ENCODE data around the gene VKORC1.

Gene VKORC1

DNA sequence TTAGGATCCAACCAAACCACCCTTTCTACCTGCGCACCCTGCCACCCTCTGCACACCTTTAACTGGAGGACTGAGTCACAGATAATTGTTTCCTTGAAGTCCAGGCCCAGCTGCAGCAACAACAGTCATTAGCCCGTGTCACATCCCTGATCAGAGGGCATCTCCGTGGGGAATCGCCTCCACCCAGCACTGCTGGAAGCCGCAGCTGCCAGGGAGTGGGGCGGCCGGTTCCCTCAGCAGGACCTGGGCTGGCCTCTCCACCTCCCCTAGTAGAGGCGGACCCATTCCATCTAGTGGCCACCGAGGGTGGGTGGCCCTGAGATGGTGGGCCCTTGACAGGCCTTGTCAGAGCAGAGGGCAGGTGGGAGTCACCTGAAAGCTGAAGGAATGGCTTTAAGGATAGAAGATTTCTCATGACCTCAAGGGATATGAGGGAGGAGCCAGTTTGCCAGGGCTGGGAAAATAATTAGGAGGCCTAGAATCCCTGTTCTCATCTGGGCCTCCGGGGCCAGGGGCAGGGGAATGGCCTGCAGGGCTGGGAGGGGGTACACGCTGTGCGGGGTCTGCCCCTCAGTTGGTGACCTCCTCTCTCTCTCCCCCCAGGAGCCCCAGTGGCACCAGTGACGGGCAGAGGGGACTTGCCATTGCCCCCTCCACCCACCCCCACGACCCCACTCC, 12.1 kb downstream of the VKORC1 start:
- DNase-seq (ENCODE audit: low spot score), result no peak

DNA sequence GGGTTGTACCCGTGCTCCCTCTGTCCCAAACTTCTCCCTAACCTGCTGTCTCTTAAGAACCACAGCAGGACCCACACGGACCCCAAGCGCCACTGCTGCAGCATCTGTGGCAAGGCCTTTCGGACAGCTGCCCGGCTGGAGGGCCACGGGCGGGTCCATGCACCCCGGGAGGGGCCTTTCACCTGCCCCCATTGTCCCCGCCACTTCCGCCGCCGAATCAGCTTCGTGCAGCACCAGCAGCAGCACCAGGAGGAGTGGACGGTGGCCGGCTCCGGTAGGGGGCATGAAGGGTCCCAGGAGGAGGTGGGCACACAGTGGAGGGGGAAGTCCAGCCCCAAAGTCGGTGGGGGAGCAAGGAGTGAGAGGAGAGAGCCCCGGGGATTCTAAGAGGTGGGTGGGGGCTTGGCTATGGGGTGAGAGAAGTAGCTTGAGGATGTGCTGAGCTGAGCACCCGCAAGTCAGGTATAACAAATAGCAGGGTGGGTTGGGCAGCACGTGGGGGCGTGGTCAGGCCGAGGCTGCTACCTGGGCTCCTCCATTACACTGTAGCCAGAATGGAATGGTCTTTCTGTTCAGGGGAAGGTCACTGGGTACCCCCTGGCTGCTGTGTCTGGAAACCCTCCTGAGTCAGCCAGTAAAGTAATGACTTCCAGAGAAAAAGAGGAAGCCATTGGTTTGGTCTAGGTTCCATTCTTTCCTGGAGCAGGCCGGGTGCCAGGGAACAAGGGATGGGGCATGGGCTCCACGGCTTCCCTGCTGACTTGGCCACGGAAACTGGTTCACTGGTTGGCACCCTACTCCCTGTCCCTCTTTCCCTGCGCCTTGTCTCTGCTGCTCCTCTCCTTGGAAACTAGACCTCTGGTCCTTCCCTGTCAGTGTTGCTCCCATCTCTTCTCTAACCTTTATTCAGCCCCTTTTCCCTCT, 12.9 kb downstream of the VKORC1 start:
- DNase-seq (ENCODE audit: low spot score), result no peak

DNA sequence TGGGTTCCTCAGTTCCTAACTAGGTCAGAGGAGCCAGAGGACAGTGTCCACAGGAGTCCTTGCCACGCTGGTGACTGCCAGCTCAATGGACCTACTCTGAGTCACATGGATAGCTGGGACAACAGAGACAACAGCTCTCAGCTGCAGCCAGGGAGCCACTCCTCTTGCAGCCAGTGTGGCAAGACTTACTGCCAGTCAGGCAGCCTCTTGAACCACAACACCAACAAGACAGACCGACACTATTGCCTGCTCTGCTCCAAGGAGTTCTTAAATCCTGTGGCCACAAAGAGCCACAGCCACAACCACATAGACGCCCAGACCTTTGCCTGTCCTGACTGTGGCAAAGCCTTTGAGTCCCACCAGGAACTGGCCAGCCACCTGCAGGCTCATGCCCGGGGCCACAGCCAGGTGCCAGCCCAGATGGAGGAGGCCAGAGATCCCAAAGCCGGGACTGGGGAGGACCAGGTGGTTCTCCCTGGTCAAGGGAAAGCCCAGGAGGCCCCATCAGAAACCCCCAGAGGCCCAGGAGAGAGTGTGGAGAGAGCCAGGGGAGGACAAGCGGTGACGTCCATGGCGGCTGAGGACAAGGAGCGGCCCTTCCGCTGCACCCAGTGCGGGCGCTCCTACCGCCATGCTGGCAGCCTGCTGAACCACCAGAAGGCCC, 13.7 kb downstream of the VKORC1 start:
- no peak for DNase-seq (ENCODE audit: low spot score)

DNA sequence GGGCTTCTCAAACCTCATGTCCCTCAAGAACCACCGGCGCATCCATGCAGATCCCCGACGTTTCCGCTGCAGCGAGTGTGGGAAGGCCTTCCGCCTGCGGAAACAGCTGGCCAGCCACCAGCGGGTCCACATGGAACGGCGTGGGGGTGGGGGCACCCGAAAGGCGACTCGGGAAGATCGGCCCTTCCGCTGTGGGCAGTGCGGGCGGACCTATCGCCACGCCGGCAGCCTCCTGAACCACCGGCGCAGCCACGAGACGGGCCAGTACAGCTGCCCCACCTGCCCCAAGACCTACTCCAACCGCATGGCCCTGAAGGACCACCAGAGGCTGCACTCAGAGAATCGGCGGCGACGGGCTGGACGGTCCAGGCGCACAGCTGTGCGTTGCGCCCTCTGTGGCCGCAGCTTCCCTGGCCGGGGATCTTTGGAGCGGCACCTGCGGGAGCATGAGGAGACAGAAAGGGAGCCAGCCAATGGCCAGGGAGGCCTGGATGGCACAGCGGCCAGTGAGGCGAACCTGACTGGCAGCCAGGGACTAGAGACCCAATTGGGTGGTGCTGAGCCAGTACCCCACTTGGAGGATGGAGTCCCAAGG, 14.5 kb downstream of the VKORC1 start:
- DNase-seq (ENCODE audit: low spot score), result no peak

DNA sequence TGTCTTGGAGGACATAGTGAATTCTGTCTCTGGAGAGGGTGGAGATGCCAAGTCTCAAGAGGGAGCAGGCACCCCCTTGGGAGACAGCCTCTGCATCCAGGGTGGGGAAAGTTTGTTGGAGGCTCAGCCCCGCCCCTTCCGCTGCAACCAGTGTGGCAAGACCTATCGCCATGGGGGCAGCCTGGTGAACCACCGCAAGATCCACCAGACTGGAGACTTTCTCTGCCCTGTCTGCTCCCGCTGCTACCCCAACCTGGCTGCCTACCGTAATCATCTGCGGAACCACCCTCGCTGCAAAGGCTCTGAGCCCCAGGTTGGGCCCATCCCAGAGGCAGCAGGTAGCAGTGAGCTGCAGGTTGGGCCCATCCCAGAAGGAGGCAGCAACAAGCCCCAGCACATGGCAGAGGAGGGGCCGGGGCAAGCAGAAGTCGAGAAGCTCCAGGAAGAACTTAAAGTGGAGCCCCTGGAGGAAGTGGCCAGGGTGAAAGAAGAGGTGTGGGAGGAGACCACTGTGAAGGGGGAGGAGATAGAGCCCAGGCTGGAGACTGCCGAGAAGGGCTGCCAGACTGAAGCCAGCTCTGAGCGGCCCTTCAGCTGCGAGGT, 15.2 kb downstream of the VKORC1 start:
- no peak for DNase-seq (ENCODE audit: low spot score)

DNA sequence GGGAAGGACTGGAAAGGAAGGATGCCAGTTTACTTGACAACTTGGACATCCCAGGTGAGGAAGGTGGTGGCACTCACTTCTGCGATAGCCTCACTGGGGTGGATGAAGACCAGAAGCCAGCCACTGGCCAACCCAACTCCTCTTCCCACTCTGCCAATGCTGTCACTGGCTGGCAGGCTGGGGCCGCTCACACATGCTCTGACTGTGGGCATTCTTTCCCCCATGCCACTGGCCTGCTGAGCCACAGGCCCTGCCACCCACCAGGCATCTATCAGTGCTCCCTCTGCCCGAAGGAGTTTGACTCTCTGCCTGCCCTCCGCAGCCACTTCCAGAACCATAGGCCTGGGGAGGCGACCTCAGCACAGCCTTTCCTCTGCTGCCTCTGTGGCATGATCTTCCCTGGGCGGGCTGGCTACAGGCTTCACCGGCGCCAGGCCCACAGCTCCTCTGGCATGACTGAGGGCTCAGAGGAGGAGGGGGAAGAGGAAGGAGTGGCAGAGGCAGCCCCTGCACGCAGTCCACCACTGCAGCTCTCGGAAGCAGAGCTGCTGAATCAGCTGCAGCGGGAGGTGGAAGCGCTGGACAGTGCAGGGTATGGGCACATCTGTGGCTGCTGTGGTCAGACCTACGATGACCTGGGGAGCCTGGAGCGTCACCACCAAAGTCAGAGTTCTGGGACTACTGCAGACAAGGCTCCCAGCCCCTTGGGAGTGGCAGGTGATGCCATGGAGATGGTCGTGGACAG, 15.8 kb downstream of the VKORC1 start:
- DNase-seq (ENCODE audit: low spot score), result no peak

DNA sequence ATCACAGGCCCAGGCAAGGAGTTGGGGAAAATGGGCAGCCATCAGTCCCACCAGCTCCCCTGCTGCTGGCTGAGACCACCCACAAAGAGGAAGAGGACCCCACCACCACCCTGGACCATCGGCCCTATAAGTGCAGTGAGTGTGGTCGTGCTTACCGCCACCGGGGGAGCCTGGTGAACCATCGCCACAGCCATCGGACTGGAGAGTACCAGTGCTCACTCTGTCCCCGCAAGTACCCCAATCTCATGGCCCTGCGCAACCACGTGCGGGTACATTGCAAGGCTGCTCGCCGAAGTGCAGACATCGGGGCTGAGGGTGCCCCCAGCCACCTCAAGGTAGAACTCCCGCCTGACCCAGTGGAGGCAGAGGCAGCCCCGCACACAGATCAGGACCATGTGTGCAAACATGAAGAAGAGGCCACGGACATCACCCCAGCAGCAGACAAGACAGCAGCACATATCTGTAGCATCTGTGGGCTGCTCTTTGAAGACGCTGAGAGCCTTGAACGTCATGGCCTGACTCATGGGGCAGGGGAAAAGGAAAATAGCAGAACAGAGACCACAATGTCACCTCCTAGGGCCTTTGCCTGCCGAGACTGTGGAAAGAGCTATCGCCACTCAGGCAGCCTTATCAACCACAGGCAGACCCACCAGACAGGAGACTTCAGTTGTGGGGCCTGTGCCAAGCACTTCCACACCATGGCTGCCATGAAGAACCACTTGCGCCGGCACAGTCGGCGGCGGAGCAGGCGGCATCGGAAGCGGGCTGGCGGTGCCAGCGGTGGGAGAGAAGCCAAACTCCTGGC, 16.8 kb downstream of the VKORC1 start:
- DNase-seq (ENCODE audit: low spot score), result no peak

DNA sequence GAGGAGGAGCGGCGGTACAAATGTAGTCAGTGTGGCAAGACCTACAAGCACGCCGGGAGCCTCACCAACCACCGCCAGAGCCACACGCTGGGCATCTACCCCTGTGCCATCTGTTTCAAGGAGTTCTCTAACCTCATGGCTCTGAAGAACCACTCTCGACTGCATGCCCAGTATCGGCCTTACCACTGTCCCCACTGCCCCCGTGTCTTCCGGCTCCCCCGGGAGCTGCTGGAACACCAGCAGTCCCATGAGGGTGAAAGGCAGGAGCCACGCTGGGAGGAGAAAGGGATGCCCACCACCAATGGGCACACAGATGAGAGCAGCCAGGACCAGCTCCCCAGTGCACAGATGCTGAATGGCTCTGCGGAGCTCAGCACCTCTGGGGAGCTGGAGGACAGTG, 17.6 kb downstream of the VKORC1 start:
- DNase-seq (ENCODE audit: low spot score), result no peak

DNA sequence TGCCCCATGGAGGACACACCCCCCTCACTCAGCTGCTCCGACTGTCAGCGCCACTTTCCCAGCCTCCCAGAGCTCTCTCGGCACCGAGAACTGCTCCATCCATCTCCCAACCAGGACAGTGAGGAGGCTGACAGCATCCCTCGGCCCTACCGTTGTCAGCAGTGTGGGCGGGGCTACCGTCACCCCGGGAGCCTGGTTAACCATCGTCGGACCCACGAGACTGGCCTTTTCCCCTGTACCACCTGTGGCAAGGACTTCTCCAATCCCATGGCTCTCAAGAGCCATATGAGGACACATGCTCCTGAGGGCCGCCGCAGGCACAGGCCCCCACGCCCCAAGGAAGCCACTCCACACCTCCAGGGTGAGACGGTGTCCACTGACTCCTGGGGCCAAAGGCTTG, 18.3 kb downstream of the VKORC1 start:
- no peak for DNase-seq (ENCODE audit: low spot score)

DNA sequence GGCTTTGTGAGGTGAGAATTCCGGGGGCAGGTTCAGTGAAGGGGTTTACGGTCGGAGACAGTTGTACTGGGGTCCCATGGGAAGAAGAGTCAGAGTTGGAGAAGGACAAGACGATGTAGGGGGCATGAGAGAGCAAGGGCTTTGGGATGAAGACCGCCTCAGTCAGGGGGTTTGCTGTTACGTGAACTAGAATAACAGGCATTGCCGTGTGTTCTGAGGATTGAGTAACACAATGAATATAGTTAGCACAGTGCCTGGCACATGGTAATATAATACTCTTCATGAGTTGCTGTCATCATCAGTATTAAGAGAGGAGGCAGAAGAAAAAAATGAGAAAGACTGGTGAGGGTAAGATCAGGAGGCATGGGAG, 19.8 kb downstream of the VKORC1 start:
- no peak for DNase-seq (ENCODE audit: low spot score)

DNA sequence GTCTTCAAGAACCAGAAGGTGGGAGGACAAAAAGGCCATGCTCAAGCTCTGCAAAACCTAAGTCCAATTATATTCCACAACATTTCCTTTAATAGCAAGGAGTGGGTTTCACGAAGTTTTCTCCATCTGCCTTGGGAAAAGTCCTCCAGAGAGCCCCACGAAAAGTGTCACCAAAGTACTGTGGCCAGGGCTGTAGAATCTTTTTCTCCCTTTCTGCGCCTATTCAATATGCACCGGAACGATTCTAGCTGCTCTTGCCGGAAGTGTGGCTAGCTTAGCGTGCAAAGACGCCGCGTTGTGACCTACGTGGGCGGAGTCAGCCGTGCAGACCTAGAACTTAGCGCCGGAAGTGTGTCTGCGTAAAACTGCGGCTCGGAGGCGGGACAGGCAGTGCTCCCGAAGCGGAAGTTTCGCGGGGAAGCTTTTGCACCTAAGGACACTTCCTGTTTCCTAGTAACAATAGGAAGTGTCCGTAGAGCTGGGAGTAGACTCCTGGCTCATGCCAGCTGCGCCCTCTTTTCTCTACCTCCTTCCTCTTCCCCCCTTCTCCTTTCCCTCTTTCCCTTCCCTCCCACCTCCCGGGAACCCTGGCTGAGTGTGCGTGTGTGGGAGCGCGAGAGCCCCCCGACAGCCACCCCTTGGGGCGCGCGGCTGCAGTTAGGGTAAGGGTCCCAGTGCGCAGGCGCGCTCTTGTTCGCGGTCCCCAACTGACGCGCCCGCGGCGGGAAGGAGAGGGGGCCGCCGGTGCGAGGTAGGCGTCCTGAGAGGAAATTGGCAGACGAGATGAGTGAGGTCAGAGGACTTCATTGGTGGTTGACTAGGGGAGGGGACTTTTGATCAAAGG, 20.4 kb downstream of the VKORC1 start, which contains the start of the genes ZNF646 and ZNF668:
ZNF646 (plus strand) TSS at position 453 of the 844 bp plus-strand sequence. CDS start 1,903 bp downstream, outside the sequence.
ZNF668 (minus strand) TSS at position 271 of the 844 bp plus-strand sequence. CDS start 9,781 bp downstream, outside the sequence.
- peak; percentile 97 for DNase-seq (ENCODE audit: low spot score)

DNA sequence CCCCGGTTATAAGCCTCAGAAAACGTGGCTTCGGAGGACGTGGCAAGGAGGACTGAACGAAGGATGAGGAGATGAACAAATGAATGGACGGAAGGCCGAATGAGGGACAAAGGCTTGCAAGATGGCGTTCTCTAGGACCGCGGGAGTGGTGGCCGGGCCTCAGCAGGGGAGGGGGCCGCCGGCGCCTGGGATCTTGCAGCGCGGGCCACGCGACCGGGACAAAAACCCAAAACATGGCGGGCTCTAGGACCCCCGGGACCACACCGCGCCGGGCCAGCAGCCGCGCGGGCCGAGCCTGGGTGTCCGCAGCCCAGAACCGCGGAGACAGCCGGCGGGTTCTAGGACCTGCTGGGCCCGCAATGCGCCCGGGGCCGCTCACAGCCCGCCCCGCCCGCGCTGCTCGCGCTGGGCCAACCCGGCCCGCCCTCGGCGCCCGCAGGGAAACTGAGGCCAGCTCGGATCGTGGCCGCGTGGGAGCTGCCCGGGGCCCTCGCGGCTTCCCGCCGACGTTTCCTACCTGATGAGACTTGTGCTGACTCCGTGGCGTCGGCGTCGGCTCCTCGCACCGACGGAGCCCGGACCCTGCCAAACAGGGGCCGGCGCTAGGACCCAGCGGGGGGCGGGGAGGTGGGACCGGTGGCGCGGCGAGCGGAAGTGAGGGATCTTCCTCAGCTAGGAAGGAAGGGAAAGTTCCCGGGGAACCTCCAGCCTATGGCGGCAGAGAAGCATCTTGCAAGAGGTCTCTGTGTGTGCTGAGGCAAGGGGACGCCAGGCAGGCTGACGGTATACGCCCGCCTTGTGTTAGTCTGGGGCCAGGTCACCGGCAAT, 21.2 kb downstream of the VKORC1 start:
- DNase-seq (ENCODE audit: low spot score), result peak; percentile 91

DNA sequence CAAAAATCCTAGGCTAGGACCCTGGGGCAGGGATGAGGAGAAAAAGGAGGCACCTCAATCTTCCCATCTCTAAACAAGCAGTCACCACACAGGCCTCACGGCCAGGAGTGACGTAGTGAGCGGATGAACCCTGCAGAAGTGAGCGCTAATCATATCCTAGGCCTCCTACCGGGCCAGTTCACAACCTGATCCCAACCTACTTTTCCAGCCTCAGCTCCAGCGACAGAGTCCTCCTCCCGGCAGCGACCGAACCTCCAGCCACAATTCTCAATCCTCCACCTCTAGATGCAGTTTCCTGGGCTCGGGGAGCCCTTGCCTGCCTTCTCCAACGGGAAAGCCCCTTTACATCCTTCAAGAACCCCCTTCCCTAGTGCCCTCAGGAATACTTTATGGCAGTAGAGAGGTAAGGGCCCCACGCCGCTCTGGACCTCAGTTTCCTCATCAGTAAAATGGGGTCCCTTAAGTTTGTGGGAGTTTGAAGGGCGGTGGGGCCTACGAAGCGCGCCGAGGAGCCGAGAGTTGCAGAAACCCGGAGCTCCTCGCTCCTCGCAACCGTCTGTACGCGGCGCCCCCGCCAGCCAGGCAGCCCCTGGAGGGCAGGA, 22.0 kb downstream of the VKORC1 start:
- DNase-seq (ENCODE audit: low spot score), result peak; percentile 59

DNA sequence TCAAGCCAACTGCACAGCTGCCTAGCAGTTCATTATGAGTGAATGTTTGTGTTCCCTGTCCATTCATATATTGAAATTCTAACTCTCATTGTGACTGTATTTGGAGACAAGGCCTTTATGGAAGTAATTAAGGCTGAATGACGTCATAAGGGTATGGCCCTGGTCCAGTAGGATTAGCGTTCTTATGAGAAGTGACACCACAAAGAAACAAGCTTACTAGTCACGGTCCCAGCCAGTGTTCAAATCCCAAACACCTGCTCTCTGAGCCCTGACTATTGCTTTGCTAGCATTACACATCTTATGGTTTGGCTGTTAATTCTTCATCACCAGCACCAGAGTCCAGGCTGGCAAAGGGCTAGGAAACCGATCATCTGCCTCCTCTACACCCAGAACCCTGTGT, 22.7 kb downstream of the VKORC1 start:
- DNase-seq (ENCODE audit: low spot score), result peak; percentile 74

DNA sequence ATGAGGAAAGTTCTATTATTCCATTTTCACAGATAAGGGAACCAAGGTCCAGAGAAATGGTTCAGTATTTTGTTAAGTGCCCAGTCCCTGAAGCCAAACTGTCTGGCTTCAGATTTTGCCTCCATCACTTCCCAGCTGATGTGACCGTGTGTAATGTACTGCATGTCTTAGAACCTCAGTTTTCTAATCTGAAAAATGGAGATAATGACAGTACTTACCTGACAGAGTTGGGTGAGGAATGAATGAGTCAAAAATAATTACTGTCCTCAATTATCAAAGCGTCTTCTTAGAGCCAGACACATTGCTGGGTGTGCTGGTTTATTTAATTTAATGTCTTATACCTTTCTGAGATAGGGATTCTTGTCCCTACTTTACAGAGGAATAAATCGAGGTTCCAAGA, 27.3 kb downstream of the VKORC1 start:
- DNase-seq (ENCODE audit: low spot score), result no peak

DNA sequence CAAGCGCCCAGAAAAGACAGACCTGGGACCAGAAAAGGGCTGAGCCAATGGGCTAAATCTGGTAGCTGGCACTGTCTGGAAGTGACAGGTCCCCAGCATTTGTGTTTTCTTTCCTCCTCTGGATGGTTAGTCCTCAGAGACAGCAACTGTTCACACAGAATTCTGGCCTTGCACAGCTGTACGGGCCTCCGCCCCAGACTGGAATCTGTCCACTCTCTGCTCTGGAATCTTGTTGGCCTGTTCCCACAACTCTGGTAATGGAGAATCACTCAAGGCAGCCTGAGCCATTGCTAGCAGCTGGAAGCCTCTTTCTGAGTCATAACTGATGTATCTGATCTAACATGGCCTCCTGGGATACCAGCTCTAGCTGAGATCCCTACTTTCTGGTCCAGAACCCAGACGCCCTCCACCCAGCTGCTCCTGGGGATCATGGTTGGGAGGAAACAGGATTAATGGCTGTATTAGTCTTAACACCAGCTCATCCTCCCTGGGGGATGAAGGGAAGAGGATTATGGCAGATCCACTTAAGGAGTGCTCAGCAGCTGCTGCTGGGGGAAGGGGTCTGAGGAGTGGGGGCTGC, 29.6 kb downstream of the VKORC1 start:
- DNase-seq (ENCODE audit: low spot score), result peak; percentile 97

DNA sequence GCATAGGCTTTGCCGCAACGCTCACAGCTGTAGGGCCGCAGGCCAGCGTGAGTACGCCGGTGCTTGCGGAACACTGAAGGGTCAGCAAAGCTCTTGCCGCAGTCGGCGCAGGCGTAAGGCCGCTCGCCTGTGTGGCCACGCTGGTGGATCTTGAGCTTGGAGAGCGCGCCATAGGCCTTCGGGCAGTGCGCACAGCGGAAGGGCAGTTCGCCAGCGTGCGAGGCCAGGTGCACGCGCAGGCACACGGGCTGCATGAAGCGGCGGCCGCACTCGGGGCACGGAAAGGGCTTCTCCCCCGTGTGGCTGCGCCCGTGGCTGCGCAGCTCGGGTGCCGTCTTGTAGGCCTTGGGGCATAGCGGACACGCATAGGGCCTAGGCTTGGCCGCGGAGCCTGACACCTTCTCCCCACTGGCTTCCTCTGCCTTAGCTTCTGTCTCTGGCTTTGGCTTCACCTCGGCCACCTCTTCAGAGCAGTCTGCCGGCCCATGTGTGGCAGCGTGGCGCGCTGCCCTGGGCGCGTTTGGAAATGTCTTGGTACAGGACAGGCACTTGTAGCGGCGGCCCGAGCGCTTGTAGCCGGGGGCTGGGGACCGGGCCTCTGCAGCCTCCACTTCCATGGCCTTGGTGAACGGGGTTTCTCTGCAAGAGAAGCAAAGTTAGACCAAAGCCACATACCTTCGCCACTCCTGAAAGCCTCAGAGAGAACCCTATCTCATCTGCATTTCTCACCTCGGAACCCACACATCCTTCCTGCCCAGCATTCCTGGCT, 30.6 kb downstream of the VKORC1 start:
- DNase-seq (ENCODE audit: low spot score), result no peak
